Activated CD8-positive, alpha-beta memory T cell treated with anti-CD3 and anti-CD28 coated beads for 1 hour (primary cell): ENCODE data around the gene EXOSC3.
A peak's percentile ranks its signal among the peaks of the same experiment; 100 is the strongest.
"Not testable (repeated sequence)": the region's sequence is repeated elsewhere in the genome, so short reads cannot be mapped to it uniquely, and the experiment has no call there.

Experiments used
- DNase-seq, 2 donors: peaks; one replicate each; pipeline ENCODE4 v3.0.0-alpha.2; 2020; ENCODE audit warnings: low read depth in 1 of 2; ENCODE audit errors: extremely low read depth in 1 of 2

EXOSC3 gene

GRCh38 chr9:37776328-37776727 lies 8.5 kb downstream of the EXOSC3 start:
- no peak for DNase-seq

- no peak for DNase-seq
Observed at GRCh38 chr9:37775216-37775919, 9.5 kb downstream of the EXOSC3 start.

- no peak for DNase-seq
Observed at GRCh38 chr9:37769995-37770394, 14.9 kb downstream of the EXOSC3 start.

GRCh38 chr9:37769306-37769705 lies 15.6 kb downstream of the EXOSC3 start:
- DNase-seq = no peak

GRCh38 chr9:37765263-37765662 lies 19.6 kb downstream of the EXOSC3 start:
- not testable (repeated sequence) for DNase-seq

GRCh38 chr9:37761511-37761910 lies 23.4 kb downstream of the EXOSC3 start:
- DNase-seq = no peak

GRCh38 chr9:37760416-37761161 lies 24.3 kb downstream of the EXOSC3 start:
- no peak for DNase-seq

GRCh38 chr9:37758747-37759146 lies 26.1 kb downstream of the EXOSC3 start:
- no peak for DNase-seq

- peak in 1 of 2 donors; percentile 54 for DNase-seq
Observed at GRCh38 chr9:37753489-37754190, 31.2 kb downstream of the EXOSC3 start, which contains the start of gene TRMT10B. TRMT10B (plus strand) TSS chr9:37753805; CDS start chr9:37761932, 8,127 bp downstream.

- DNase-seq = no peak
Observed at GRCh38 chr9:37752642-37753488, 32.0 kb downstream of the EXOSC3 start.

- not testable (repeated sequence) for DNase-seq
Observed at GRCh38 chr9:37752112-37752511, 32.8 kb downstream of the EXOSC3 start.

GRCh38 chr9:37751704-37752103 lies 33.2 kb downstream of the EXOSC3 start:
- DNase-seq = not testable (repeated sequence)

GRCh38 chr9:37751186-37751585 lies 33.7 kb downstream of the EXOSC3 start:
- no peak for DNase-seq

- DNase-seq = no peak
Observed at GRCh38 chr9:37749129-37749528, 35.7 kb downstream of the EXOSC3 start.

GRCh38 chr9:37747271-37747753 lies 37.6 kb downstream of the EXOSC3 start:
- DNase-seq = no peak

GRCh38 chr9:37746448-37747270 lies 38.2 kb downstream of the EXOSC3 start:
- DNase-seq = no peak

GRCh38 chr9:37745970-37746369 lies 38.9 kb downstream of the EXOSC3 start:
- no peak for DNase-seq

- DNase-seq = no peak
Observed at GRCh38 chr9:37740631-37741328, 44.1 kb downstream of the EXOSC3 start.

- DNase-seq = no peak
Observed at GRCh38 chr9:37740128-37740527, 44.7 kb downstream of the EXOSC3 start.
